HG02759 (cell line): ENCODE results near the gene ZBTB46.
"Not testable (repeated sequence)": the region's sequence is repeated elsewhere in the genome, so short reads cannot be mapped to it uniquely, and the experiment has no call there.

ENCODE experiments used
- ATAC-seq: cut with Tn5 transposase; IDR thresholded peaks from one replicate; pipeline ENCODE4 v1.9.1; 2021; ENCODE audit warnings: mild to moderate bottlenecking, moderate library complexity; ENCODE audit not compliant: unreplicated experiment

ZBTB46 gene

GRCh38 chr20:63790572-63791168 lies 40.4 kb downstream of the ZBTB46 start:
- no peak for ATAC-seq

- ATAC-seq, result no peak
Measured at GRCh38 chr20:63789836-63790571, 41.1 kb downstream of the ZBTB46 start.

GRCh38 chr20:63787749-63788148 lies 43.3 kb downstream of the ZBTB46 start:
- no peak for ATAC-seq

GRCh38 chr20:63787302-63787701 lies 43.8 kb downstream of the ZBTB46 start:
- ATAC-seq, result no peak

- no peak for ATAC-seq
Measured at GRCh38 chr20:63785691-63786131, 45.4 kb downstream of the ZBTB46 start.

GRCh38 chr20:63783970-63784369 lies 47.1 kb downstream of the ZBTB46 start:
- no peak for ATAC-seq

- no peak for ATAC-seq
Measured at GRCh38 chr20:63782521-63782971, 48.5 kb downstream of the ZBTB46 start.

- ATAC-seq, result no peak
Measured at GRCh38 chr20:63782051-63782471, 49.0 kb downstream of the ZBTB46 start.

GRCh38 chr20:63781181-63781580 lies 49.9 kb downstream of the ZBTB46 start:
- no peak for ATAC-seq

GRCh38 chr20:63778857-63779256 lies 52.2 kb downstream of the ZBTB46 start:
- ATAC-seq, result no peak

GRCh38 chr20:63778034-63778752 lies 52.9 kb downstream of the ZBTB46 start:
- ATAC-seq, result no peak

- no peak for ATAC-seq
Measured at GRCh38 chr20:63777614-63778013, 53.5 kb downstream of the ZBTB46 start.

- not testable (repeated sequence) for ATAC-seq
Measured at GRCh38 chr20:63776875-63777274, 54.2 kb downstream of the ZBTB46 start.

- ATAC-seq, result no peak
Measured at GRCh38 chr20:63775096-63775978, 55.7 kb downstream of the ZBTB46 start.

GRCh38 chr20:63774306-63774705 lies 56.8 kb downstream of the ZBTB46 start:
- ATAC-seq, result no peak

GRCh38 chr20:63773571-63774241 lies 57.4 kb downstream of the ZBTB46 start:
- no peak for ATAC-seq

GRCh38 chr20:63772781-63773518 lies 58.1 kb downstream of the ZBTB46 start:
- no peak for ATAC-seq

GRCh38 chr20:63771046-63771707 lies 59.9 kb downstream of the ZBTB46 start:
- ATAC-seq, result no peak

GRCh38 chr20:63769891-63770474 lies 61.1 kb downstream of the ZBTB46 start:
- no peak for ATAC-seq
